Lower lobe of right lung (tissue), 2 donors: ENCODE data around the gene NFIA. TPM values are rescaled to one million over a fixed set of nuclear protein-coding genes. Genes with fewer than 3 reads are reported as not detected.

Experiments used
- ATAC-seq, 2 donors: fragments of 200-7000 bp; cut with Tn5 transposase; one replicate each; pipeline ENCODE4 v1.9.1; 2020 to 2022; ENCODE audit warnings: mild to moderate bottlenecking in 2 of 2, moderate library complexity in 2 of 2
- DNase-seq: peaks from one replicate; pipeline ENCODE4 v3.0.0-alpha.2; 2020
- H3K27ac ChIP-seq: fragments of 200-600 bp; one replicate; pipeline ENCODE4 v1.8.0; 2022
- H3K27me3 ChIP-seq: fragments of 200-600 bp; one replicate; pipeline ENCODE4 v1.8.0; 2022; ENCODE audit warnings: low read depth
- H3K36me3 ChIP-seq: fragments of 200-600 bp; one replicate; pipeline ENCODE4 v1.8.0; 2022; ENCODE audit warnings: mild to moderate bottlenecking
- H3K4me1 ChIP-seq: fragments of 200-600 bp; one replicate; pipeline ENCODE4 v1.8.0; 2022
- H3K4me3 ChIP-seq: fragments of 200-600 bp; one replicate; pipeline ENCODE4 v1.8.0; 2022; ENCODE audit warnings: mild to moderate bottlenecking
- H3K9me3 ChIP-seq: fragments of 200-600 bp; one replicate; pipeline ENCODE4 v1.8.0; 2022
- CTCF ChIP-seq: fragments of 200-600 bp; IDR thresholded peaks from one replicate; pipeline ENCODE4 v1.8.0; 2022; ENCODE audit warnings: antibody characterized with exemption, mild to moderate bottlenecking
- intact Hi-C: fragments of 100-400 bp; cut with DNase I; formaldehyde crosslinking; loops from one replicate; pipeline ENCODE4 v1.11.0; 2022
- total RNA-seq: library from RNA; stranded (reverse); fragmentation: NEBNext Ultra II Directional; extraction: Animal tissue kit (Norgen Biotek cat#: 25700); gene quantifications from one replicate; pipeline ENCODE4 v1.2.1, GENCODE V29; 2021
- donor health status: DM: no; HTN: yes; CAD: no; lungs with severe emphysema.

Gene NFIA
- total RNA-seq, 1 donor from 2014 or later, result 70.0 TPM

- ATAC-seq (no peak), DNase-seq (no peak)
- no peaks in the 10 kb centered on the region for H3K36me3 ChIP-seq
- H3K9me3 ChIP-seq, result no peaks in the 10 kb centered on the region
- H3K27me3 ChIP-seq, result no peaks in the 10 kb centered on the region
- H3K4me3 ChIP-seq, result no peak overlapping the region
- no peak for TF ChIP-seq CTCF
- H3K4me1 ChIP-seq, result peaks cover 28% of the 10 kb centered on the region
- intact Hi-C loops, result loop anchor here (10.0 kb wide), 1 partner anchor 240 kb away; no protein-coding TSS in a partner anchor
- H3K27ac ChIP-seq, result no peak overlapping the region
Observed at GRCh38 chr1:61334718-61335589, 252.6 kb downstream of the NFIA start.

DNA sequence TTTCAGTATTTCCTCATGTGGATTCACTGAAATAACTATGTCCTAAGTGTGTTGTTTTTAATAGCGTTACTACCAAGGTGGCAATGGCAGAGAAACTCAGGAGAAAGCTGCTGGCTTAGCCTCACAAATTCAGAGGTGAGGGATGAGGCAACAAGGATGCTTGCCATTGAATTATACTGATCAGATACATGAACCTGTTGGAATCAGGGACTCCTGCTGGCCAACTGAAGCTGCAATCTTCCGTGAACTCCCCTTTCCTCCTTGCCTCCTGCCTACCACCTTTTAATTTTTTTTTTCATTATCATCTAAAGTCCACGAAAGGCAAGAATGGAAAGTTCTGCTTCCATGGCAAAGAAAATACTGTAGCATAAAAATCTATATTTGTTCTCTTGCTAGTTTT lies 254.7 kb downstream of the NFIA start:
- ATAC-seq, result no peak
- intact Hi-C loops, result loop anchor here (10.0 kb wide), 1 partner anchor 242 kb away; no protein-coding TSS in a partner anchor
- Histone ChIP-seq H3K27me3 (no peaks in the 10 kb centered on the region), H3K9me3 (no peaks in the 10 kb centered on the region), H3K27ac (peak overlapping the region; percentile 83), H3K4me1 (peaks cover 28% of the 10 kb centered on the region), H3K4me3 (no peak overlapping the region), H3K36me3 (no peaks in the 10 kb centered on the region)
- TF ChIP-seq CTCF, result peak; percentile 15
- DNase-seq, result no peak

DNA sequence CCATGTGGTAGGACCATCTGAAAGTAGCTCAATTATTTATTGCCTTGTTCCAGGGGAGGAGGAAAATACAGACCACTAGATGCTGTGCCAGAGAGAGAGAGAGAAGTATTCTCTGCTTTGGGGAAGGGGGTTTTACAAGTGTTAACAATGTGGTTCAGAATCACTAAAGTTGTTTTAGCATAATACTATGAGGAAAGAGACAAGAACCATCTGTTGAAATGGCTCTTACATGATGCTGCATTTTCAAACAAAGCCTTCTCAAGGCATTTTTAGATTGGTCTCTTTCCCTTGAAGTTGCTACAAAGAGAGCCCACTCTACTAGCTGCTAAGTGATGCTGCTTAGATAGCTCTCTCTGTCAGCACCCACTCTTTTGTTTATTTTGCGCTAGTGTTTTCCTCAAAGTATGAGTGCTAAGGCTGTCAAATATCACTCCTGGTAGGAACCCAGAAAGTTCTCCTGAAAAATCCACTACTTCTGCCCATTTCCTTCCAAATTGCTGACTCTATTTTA lies 255.1 kb downstream of the NFIA start:
- no peak for TF ChIP-seq CTCF
- peak in 1 of 2 donors; percentile 25 for ATAC-seq

GRCh38 chr1:61337981-61338848 lies 255.9 kb downstream of the NFIA start:
- peaks cover 28% of the 10 kb centered on the region for H3K4me1 ChIP-seq
- peak; percentile 77 for TF ChIP-seq CTCF
- H3K27ac ChIP-seq, result peak overlapping the region; percentile 83
- H3K9me3 ChIP-seq, result no peaks in the 10 kb centered on the region
- DNase-seq, result peak; percentile 66
- intact Hi-C loops, result loop anchor here (10.0 kb wide), 1 partner anchor 243 kb away; no protein-coding TSS in a partner anchor
- H3K27me3 ChIP-seq, result no peaks in the 10 kb centered on the region
- H3K36me3 ChIP-seq, result no peaks in the 10 kb centered on the region
- peak overlapping the region; percentile 24 for H3K4me3 ChIP-seq
- ATAC-seq, result peak; percentile 94 to 98

More for the DNA sequence above, 255.1 kb downstream of the NFIA start:
- H3K4me3 ChIP-seq, result peak overlapping the region; percentile 24
- DNase-seq, result no peak
- no peaks in the 10 kb centered on the region for H3K9me3 ChIP-seq
- H3K27me3 ChIP-seq, result no peaks in the 10 kb centered on the region
- peaks cover 28% of the 10 kb centered on the region for H3K4me1 ChIP-seq
- intact Hi-C loops, result loop anchor here (10.0 kb wide), 1 partner anchor 243 kb away; no protein-coding TSS in a partner anchor
- H3K36me3 ChIP-seq, result no peaks in the 10 kb centered on the region
- peak overlapping the region; percentile 83 for H3K27ac ChIP-seq

DNA sequence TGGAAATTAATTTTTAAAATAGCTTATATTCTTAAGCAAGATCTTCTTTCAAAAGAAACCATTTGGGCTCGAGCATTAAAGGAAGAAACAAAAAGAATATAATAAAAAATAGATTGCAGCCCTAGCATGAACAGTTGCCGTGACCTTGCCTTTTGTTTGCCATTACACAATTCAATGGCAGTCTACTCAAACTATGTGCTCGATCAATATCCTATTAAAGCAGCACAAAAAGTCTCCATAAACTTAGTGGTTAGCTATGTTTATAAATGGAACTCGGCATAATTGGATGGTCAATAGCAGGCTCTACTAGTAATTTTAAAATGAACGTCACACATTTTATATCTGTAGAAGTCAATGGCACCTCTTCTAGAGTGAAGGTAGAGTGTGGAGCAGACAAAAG lies 256.5 kb downstream of the NFIA start:
- no peak for DNase-seq
- intact Hi-C loops, result loop anchor here (10.0 kb wide), 1 partner anchor 244 kb away; no protein-coding TSS in a partner anchor
- peak overlapping the region; percentile 24 for H3K4me3 ChIP-seq
- H3K4me1 ChIP-seq, result peaks cover 28% of the 10 kb centered on the region
- no peaks in the 10 kb centered on the region for H3K27me3 ChIP-seq
- H3K36me3 ChIP-seq, result no peaks in the 10 kb centered on the region
- H3K9me3 ChIP-seq, result no peaks in the 10 kb centered on the region
- peak overlapping the region; percentile 83 for H3K27ac ChIP-seq
- TF ChIP-seq CTCF, result no peak
- no peak for ATAC-seq
